Left ventricle myocardium inferior (tissue), 1 donor: ENCODE measurements around the gene RFFL. TPM values are rescaled to one million over a fixed set of nuclear protein-coding genes. Genes with fewer than 3 reads are reported as not detected.
"Not testable (repeated sequence)": the region's sequence is repeated elsewhere in the genome, so short reads cannot be mapped to it uniquely, and the experiment has no call there.

Experiments used
- DNase-seq: peaks from one replicate; pipeline ENCODE4 v3.0.0-alpha.2; 2020
- H3K27ac ChIP-seq: fragments of 200-600 bp; replicated peaks from 2 replicates; pipeline ENCODE4 v1.8.0; 2021
- H3K27me3 ChIP-seq: fragments of 200-600 bp; 2 replicates; pipeline ENCODE4 v1.8.0; 2021; ENCODE audit warnings: low read depth
- H3K36me3 ChIP-seq: fragments of 200-600 bp; 2 replicates; pipeline ENCODE4 v1.8.0; 2021
- H3K4me1 ChIP-seq: fragments of 200-600 bp; 2 replicates; pipeline ENCODE4 v1.8.0; 2021
- H3K4me3 ChIP-seq: fragments of 200-600 bp; 2 replicates; pipeline ENCODE4 v1.8.0; 2021; ENCODE audit warnings: mild to moderate bottlenecking, moderate library complexity
- H3K9me3 ChIP-seq: fragments of 200-600 bp; replicated peaks from 2 replicates; pipeline ENCODE4 v1.8.0; 2021
- intact Hi-C: fragments of 100-400 bp; cut with micrococcal nuclease; formaldehyde crosslinking; loops from one replicate; pipeline ENCODE4 v1.11.0; 2022
- long read RNA-seq: library from polyadenylated mRNA; unstranded; transcript quantifications from one replicate; pipeline ENCODE4 v2.0.0, GENCODE V29; 2021
- total RNA-seq: library from RNA; stranded (reverse); fragmentation: NEBNext Ultra II Directional; extraction: Animal tissue kit (Norgen Biotek cat#: 25700); gene quantifications from one replicate; pipeline ENCODE4 v1.2.1, GENCODE V29; 2021
- TF ChIP-seq, protein P1 (sequence below): fragments of 200-600 bp; IDR thresholded peaks from 2 replicates; pipeline ENCODE4 v1.8.0; 2021; ENCODE audit warnings: antibody characterized with exemption, mild to moderate bottlenecking, borderline replicate concordance
- donor health status: DM: no; HTN: yes; CAD: no; lungs with severe emphysema.

The RFFL gene, protein sequence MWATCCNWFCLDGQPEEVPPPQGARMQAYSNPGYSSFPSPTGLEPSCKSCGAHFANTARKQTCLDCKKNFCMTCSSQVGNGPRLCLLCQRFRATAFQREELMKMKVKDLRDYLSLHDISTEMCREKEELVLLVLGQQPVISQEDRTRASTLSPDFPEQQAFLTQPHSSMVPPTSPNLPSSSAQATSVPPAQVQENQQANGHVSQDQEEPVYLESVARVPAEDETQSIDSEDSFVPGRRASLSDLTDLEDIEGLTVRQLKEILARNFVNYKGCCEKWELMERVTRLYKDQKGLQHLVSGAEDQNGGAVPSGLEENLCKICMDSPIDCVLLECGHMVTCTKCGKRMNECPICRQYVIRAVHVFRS
- 10.1 TPM for total RNA-seq
- long read RNA-seq, full-length matches to known transcripts: 10 of 20 reads
- long read RNA-seq, partial matches to known transcripts: 4 of 20 reads
- long read RNA-seq, other reads (novel, unspliced or antisense): 6 of 20 reads

DNA sequence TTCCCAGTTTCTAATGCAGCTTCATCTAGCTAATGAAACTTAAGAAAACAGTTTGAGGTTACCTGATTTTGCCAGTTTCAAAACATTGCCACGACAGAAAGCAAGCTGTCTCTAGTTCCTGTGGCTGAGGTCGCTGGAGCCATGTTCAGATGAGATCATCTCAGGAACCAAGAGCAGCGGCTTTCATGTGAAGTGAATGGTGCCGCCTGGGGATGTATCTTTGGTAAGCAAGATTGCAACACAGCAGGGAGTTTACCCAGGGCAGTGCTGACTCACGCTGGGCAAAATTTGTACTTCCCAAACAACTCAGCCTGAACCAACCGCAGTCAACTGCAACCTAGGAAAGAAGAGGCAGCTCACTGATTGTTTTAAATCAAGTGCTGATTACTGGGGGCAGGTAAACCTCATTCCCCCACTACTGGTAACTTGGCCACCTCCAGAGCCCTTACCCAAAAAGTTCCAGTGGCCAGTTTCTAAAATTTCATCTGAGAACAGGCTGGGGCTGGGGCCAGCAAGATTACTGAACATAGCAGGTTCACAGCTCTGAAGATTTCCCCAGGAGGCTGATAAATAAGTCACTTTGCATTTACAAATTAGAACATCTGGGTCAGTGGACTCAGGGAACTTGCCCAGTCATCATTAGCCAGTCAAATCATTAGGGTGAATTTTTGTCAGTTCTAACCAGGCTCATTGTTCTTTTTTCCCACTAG, at the start of gene RFFL:
Gene RFFL (minus strand): TSS at position 194 of the 710 bp plus-strand sequence. CDS start 37,154 bp downstream, outside the sequence.
- intact Hi-C loops: no loop called here
- Histone ChIP-seq H3K4me3 (peak within 1 kb of the TSS; percentile 48), H3K9me3 (no peaks in the 10 kb centered on the region), H3K27ac (peak within 1 kb of the TSS; percentile 82), H3K4me1 (peaks cover 20% of the 10 kb centered on the region), H3K27me3 (no peaks in the 10 kb centered on the region), H3K36me3 (no peaks in the 10 kb centered on the region)
- peak; percentile 76 for DNase-seq
- TF ChIP-seq, protein P1, sequence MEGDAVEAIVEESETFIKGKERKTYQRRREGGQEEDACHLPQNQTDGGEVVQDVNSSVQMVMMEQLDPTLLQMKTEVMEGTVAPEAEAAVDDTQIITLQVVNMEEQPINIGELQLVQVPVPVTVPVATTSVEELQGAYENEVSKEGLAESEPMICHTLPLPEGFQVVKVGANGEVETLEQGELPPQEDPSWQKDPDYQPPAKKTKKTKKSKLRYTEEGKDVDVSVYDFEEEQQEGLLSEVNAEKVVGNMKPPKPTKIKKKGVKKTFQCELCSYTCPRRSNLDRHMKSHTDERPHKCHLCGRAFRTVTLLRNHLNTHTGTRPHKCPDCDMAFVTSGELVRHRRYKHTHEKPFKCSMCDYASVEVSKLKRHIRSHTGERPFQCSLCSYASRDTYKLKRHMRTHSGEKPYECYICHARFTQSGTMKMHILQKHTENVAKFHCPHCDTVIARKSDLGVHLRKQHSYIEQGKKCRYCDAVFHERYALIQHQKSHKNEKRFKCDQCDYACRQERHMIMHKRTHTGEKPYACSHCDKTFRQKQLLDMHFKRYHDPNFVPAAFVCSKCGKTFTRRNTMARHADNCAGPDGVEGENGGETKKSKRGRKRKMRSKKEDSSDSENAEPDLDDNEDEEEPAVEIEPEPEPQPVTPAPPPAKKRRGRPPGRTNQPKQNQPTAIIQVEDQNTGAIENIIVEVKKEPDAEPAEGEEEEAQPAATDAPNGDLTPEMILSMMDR: peak; percentile 31

DNA sequence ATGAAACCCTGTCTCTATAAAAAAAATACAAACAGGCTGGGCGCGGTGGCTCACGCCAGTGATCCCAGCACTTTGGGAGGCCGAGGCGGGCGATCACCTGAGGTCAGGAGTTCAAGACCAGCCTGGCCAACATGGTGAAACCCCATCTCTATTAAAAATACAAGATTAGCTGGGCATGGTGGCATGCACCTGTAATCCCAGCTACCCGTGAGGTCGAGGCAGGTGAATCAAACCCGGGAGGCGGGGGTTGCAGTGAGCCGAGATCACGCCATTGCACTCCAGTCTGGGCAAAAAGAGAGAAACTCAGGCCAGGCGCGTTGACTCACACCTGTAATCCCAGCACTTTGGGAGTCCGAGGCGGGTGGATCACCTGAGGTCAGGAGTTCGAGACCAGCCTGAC, 47.3 kb upstream of the RFFL start:
- H3K36me3 ChIP-seq: peaks cover 13% of the 10 kb centered on the region
- not testable (repeated sequence) for H3K27me3 ChIP-seq, H3K4me1 ChIP-seq, H3K9me3 ChIP-seq, H3K4me3 ChIP-seq, DNase-seq, H3K27ac ChIP-seq
- intact Hi-C loops: loop anchor here (10.0 kb wide), 1 partner anchor 686 kb away; no protein-coding TSS in a partner anchor

DNA sequence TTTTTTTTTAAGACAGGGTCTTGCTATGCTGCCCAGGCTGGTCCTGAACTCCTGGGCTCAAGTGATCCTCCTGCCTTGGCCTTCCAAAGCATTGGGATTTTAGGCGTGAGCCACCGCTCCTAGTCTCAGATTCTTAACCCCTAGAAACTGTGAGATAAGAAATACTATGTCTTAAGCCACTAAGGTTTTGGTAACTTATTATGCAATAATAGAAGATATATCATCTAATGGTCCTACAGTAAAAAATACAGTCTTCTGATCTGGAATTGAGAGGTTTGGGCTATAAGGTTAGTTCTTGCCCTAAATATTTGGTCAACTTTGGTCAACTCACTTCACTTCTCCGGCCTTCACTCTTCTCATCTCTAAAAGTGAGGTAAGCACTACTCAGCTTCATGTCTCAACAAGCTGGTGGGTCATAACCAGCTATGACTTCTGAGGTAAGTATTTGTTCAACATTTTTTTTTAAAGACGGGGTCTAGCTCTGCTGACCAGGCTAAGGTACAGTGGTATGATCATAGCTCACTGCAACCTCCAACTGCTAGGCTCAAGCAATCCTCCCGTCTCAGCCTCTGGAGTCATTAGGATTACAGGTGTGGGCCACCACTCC, 41.4 kb upstream of the RFFL start:
- no peaks in the 10 kb centered on the region for H3K4me1 ChIP-seq
- no peaks in the 10 kb centered on the region for H3K9me3 ChIP-seq
- no peaks in the 10 kb centered on the region for H3K27me3 ChIP-seq
- intact Hi-C loops: no loop called here
- peaks cover 54% of the 10 kb centered on the region for H3K36me3 ChIP-seq
- no peak overlapping the region for H3K27ac ChIP-seq
- H3K4me3 ChIP-seq: no peak overlapping the region
- TF ChIP-seq, protein P1: no peak
- no peak for DNase-seq

DNA sequence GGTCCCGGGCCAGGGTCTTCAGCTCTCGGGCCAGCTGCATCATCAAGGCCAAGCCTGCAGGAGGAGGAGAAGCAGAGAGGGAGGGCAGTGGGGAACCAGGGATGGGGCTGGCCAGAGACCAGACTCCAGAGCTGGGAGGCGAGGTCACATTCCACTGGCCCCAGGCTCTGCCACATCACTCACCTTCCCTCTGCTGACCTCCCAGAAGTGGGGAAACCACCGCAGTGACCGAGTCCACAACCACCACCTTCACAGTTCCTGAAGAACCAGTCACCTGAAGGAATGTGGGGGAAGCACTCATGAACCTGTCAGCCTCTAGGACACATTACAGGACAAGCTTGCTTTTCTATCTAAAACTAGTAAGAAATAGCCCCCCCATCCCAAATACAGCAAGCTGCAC, 39.8 kb upstream of the RFFL start:
- DNase-seq: no peak
- Histone ChIP-seq H3K27me3 (no peaks in the 10 kb centered on the region), H3K9me3 (no peaks in the 10 kb centered on the region), H3K4me1 (no peaks in the 10 kb centered on the region), H3K36me3 (peaks cover 63% of the 10 kb centered on the region), H3K27ac (no peak overlapping the region), H3K4me3 (no peak overlapping the region)
- intact Hi-C loops: no loop called here
- TF ChIP-seq, protein P1: no peak

DNA sequence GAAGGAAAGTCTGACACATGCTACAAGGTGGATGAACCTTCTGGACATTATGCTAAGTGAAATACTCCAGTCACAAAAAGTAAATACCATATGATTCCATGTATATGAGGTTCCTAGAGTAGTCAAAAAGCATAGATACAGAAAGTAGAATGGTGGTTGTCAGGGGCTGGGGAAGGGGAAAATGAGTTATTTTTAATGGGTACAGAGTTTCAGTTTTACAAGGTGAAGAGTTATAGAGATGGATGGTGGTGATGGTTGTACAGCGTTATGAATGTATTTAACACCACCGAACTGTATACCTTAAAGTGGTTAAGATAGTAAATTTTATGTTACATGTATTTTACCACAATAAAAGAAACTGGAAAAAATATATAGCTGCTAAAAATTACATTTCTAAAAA, 38.2 kb upstream of the RFFL start:
- TF ChIP-seq, protein P1: no peak
- intact Hi-C loops: no loop called here
- no peak overlapping the region for H3K27ac ChIP-seq
- no peak for DNase-seq
- no peak overlapping the region for H3K4me3 ChIP-seq
- no peaks in the 10 kb centered on the region for H3K4me1 ChIP-seq
- H3K9me3 ChIP-seq: no peaks in the 10 kb centered on the region
- peaks cover 59% of the 10 kb centered on the region for H3K36me3 ChIP-seq
- no peaks in the 10 kb centered on the region for H3K27me3 ChIP-seq
